Pancreas (tissue), 10 donors: ENCODE measurements around the gene NCOA4. TPM values are rescaled to one million over a fixed set of nuclear protein-coding genes. Genes with fewer than 3 reads are reported as not detected.
"Not testable (repeated sequence)": the region's sequence is repeated elsewhere in the genome, so short reads cannot be mapped to it uniquely, and the experiment has no call there.

Experiments used
- ATAC-seq, 4 donors: fragments of 200-7000 bp; cut with Tn5 transposase; one replicate each; pipeline versions ENCODE4 v1.8.0 to v1.9.1; 2020; ENCODE audit warnings: mild to moderate bottlenecking in 4 of 4, moderate library complexity in 4 of 4
- DNase-seq, 6 donors: peaks; one replicate each; pipeline ENCODE4 v3.0.0-alpha.2; 2020
- FAIRE-seq: peaks from 2 replicates; lab custom pipeline; 2012; peaks lifted over from hg19 to GRCh38; lab: Jason Lieb, UNC
- H3K27ac ChIP-seq, 4 donors: fragments of 200-600 bp; sonication (generic); 1 replicate in 3 of 4; 2 replicates in 1 of 4; pipeline versions ENCODE4 v1.5.0 to v1.8.0; 2020
- H3K27me3 ChIP-seq, 4 donors: fragments of 200-600 bp; one replicate each; pipeline ENCODE4 v1.8.0; 2021
- H3K36me3 ChIP-seq, 3 donors: fragments of 200-600 bp; sonication (generic) in 1 of 3; one replicate each; pipeline versions ENCODE4 v1.5.0 to v1.8.0; 2020 to 2021
- H3K4me1 ChIP-seq, 3 donors: fragments of 200-600 bp; one replicate each; pipeline ENCODE4 v1.8.0; 2021
- H3K4me3 ChIP-seq, 4 donors: fragments of 200-600 bp; sonication (generic) in 2 of 4; one replicate each; pipeline versions ENCODE4 v1.5.0 to v1.8.0; 2020 to 2021
- H3K9me3 ChIP-seq, 4 donors: fragments of 200-600 bp; one replicate each; pipeline ENCODE4 v1.8.0; 2021
- CTCF ChIP-seq, 4 donors: fragments of 200-600 bp; sonication (generic) in 3 of 4; IDR thresholded peaks; one replicate each; pipeline versions ENCODE4 v1.5.0 to v1.8.0; 2021; ENCODE audit warnings: antibody characterized with exemption in 4 of 4
- WGBS, 2 donors: extraction: QIAGEN DNeasy Blood & Tissue Kit; methylation state at CpG; one replicate each; pipeline ENCODE4 v1.1.7; 2013; 5-methylcytosine and 5-hydroxymethylcytosine counted together
- intact Hi-C, 3 donors: fragments of 100-400 bp; cut with DNase I; formaldehyde crosslinking; loops; one replicate each; pipeline versions ENCODE4 v1.11.1 to v1.14.2; 2022
- polyA plus RNA-seq, 2 donors: library from polyadenylated mRNA; stranded (reverse); fragments of 200-250 nt; gene quantifications; one replicate each; pipeline ENCODE4 v1.2.3, GENCODE V29; 2013
- total RNA-seq, 6 donors: library from RNA; stranded (reverse); fragmentation: NEBNext Ultra II Directional in 4 of 6; extraction: Animal tissue kit (Norgen Biotek cat#: 25700) in 4 of 6; gene quantifications; one replicate each; pipeline versions ENCODE4 v1.2.1 to v1.2.4, GENCODE V29; 2021 to 2023
- donor health status: healthy with polysubstance abuse.
- donor health status: DM: no; HTN: no; CAD: no; lungs with moderate emphysema.
- donor health status: DM: no; HTN: no; CAD: no.
- donor health status: control.
- donor health status: control.
- donor health status: Bipolar disorder and iron deficiency.
- donor health status: DM: yes; HTN: yes; CAD: no.
- donor health status: DM: no; HTN: no; CAD: no.
- donor health status: DM: no; HTN: no; CAD: no.
- donor health status: DM: yes; HTN: yes; CAD: no.

Gene NCOA4
- total and polyA plus RNA-seq, 8 donors = 16.7 to 69.4 (median 55.8) TPM

GRCh38 chr10:46068905-46069304 is 38.5 kb upstream of the NCOA4 start:
- no peak overlapping the region for H3K27ac ChIP-seq
- no peak for FAIRE-seq
- H3K27me3 ChIP-seq = no peaks in the 10 kb centered on the region
- ATAC-seq = no peak
- DNase-seq = no peak
- H3K4me1 ChIP-seq = no peaks in the 10 kb centered on the region
- no peak overlapping the region for H3K4me3 ChIP-seq
- no peaks in the 10 kb centered on the region for H3K9me3 ChIP-seq
- no peaks in the 10 kb centered on the region for H3K36me3 ChIP-seq
- intact Hi-C loops = no loop called here
- no peak for TF ChIP-seq CTCF (IDR thresholded peaks at IDR 0.05)
- WGBS, 2 donors = 64 to 65% methylated on average over 2 of the region's 2 CpGs

- Histone ChIP-seq H3K9me3 (no peaks in the 10 kb centered on the region), H3K4me3 (no peak overlapping the region), H3K4me1 (no peaks in the 10 kb centered on the region), H3K36me3 (no peaks in the 10 kb centered on the region), H3K27me3 (no peaks in the 10 kb centered on the region), H3K27ac (no peak overlapping the region)
- DNase-seq (no peak), ATAC-seq (no peak), FAIRE-seq (no peak)
- no peak for TF ChIP-seq CTCF (IDR thresholded peaks at IDR 0.05)
- WGBS, 2 donors = 52 to 71% methylated on average over 1 of the region's 1 CpG
- intact Hi-C loops = no loop called here
Measured at GRCh38 chr10:46068117-46068516, 37.7 kb upstream of the NCOA4 start.

- Histone ChIP-seq H3K4me1 (no peaks in the 10 kb centered on the region), H3K4me3 (no peak overlapping the region), H3K27me3 (no peaks in the 10 kb centered on the region), H3K36me3 (no peaks in the 10 kb centered on the region), H3K27ac (no peak overlapping the region), H3K9me3 (no peaks in the 10 kb centered on the region)
- FAIRE-seq (no peak), ATAC-seq (no peak), DNase-seq (no peak)
- 91 to 96% methylated on average over 1 of the region's 1 CpG for WGBS, 2 donors
- no peak for TF ChIP-seq CTCF (IDR thresholded peaks at IDR 0.05)
- intact Hi-C loops = no loop called here
Measured at GRCh38 chr10:46064269-46064817, 33.9 kb upstream of the NCOA4 start.

- no peaks in the 10 kb centered on the region for H3K4me1 ChIP-seq
- no peak overlapping the region for H3K4me3 ChIP-seq
- 84 to 93% methylated on average over 14 of the region's 14 CpGs for WGBS, 2 donors
- no peak overlapping the region for H3K27ac ChIP-seq
- no peak for TF ChIP-seq CTCF (IDR thresholded peaks at IDR 0.05)
- no peaks in the 10 kb centered on the region for H3K36me3 ChIP-seq
- no peak for FAIRE-seq
- ATAC-seq = no peak
- no peaks in the 10 kb centered on the region for H3K9me3 ChIP-seq
- intact Hi-C loops = no loop called here
- H3K27me3 ChIP-seq = no peaks in the 10 kb centered on the region
- DNase-seq = no peak
Measured at GRCh38 chr10:46062723-46063428, 32.5 kb upstream of the NCOA4 start.

GRCh38 chr10:46060706-46061105 is 30.3 kb upstream of the NCOA4 start:
- Histone ChIP-seq H3K9me3 (no peaks in the 10 kb centered on the region), H3K27me3 (no peaks in the 10 kb centered on the region), H3K4me1 (no peaks in the 10 kb centered on the region), H3K4me3 (no peak overlapping the region), H3K27ac (no peak overlapping the region), H3K36me3 (no peaks in the 10 kb centered on the region)
- intact Hi-C loops = no loop called here
- DNase-seq = no peak
- no peak for ATAC-seq
- no peak for FAIRE-seq
- TF ChIP-seq CTCF (IDR thresholded peaks at IDR 0.05) = no peak
- 57 to 63% methylated on average over 3 of the region's 3 CpGs for WGBS, 2 donors

- H3K27me3 ChIP-seq, H3K27ac ChIP-seq, intact Hi-C loops, H3K4me3 ChIP-seq, H3K9me3 ChIP-seq, H3K36me3 ChIP-seq, ATAC-seq, FAIRE-seq, H3K4me1 ChIP-seq, DNase-seq: not testable (repeated sequence)
- 91 to 98% methylated on average over 5 of the region's 5 CpGs for WGBS, 2 donors
Measured at GRCh38 chr10:46057927-46058326, 27.5 kb upstream of the NCOA4 start.
